K562 (cell line): ENCODE data around the gene FANCC. TPM values are rescaled to one million over a fixed set of nuclear protein-coding genes. Genes with fewer than 3 reads are reported as not detected.

Experiments
- ATAC-seq: fragments of 200-7000 bp; cut with Tn5 transposase; 3 replicates; pipeline ENCODE4 v1.9.1; 2020; ENCODE audit warnings: moderate library complexity
- BruUV-seq: library from RNA; stranded (reverse); fragments of 400-500 nt; replicated peaks from 2 replicates; lab custom pipeline; 2021; lab: Mats Ljungman, UMichigan
- CTCF ChIA-PET: fragments of 300-600 bp; formaldehyde crosslinking; extraction: SDS; loops from one replicate; lab custom pipeline; 2021; ENCODE audit warnings: low intra/inter-chr PET ratio; lab: Yijun Ruan, JAX
- POLR2A ChIA-PET: fragments of 300-600, 350-650 bp; sonication (Branson Sonifier 250); formaldehyde crosslinking; extraction: SDS; loops from one replicate; lab custom pipeline; 2021; ENCODE audit warnings: antibody characterized with exemption, inconsistent platforms; lab: Yijun Ruan, JAX
- DNase-seq, 4 experiments: peaks; one replicate each; pipeline versions ENCODE4 v3.0.0 to v3.0.0-alpha.2; 2011 to 2018; ENCODE audit warnings: low spot score in 3 of 4, mixed read lengths in 3 of 4; ENCODE audit errors: extremely low read depth in 1 of 4
- FAIRE-seq: peaks from 2 replicates; lab custom pipeline; 2011; peaks lifted over from hg19 to GRCh38; lab: Jason Lieb, UNC
- H2AFZ ChIP-seq: 2 replicates; pipeline ENCODE4 v1.6.0; 2011; ENCODE audit warnings: low read depth, low read length, control low read depth, inconsistent platforms
- H3K27ac ChIP-seq: fragments of 200-600 bp; 3 replicates; pipeline ENCODE4 v1.8.0; 2011; ENCODE audit warnings: low read depth, mild to moderate bottlenecking, control low read depth, inconsistent platforms, low read length, moderate library complexity, mixed read lengths; ENCODE audit errors: extremely low read depth
- H3K27me3 ChIP-seq, 2 experiments: fragments of 300-600 bp in 1 of 2; 2 replicates in 1 of 2; 3 replicates in 1 of 2; pipeline versions ENCODE4 v1.6.0 to v1.8.0; 2011; ENCODE audit warnings: inconsistent platforms in 2 of 2, low read length in 2 of 2, mild to moderate bottlenecking in 1 of 2, mixed read lengths in 1 of 2, moderate library complexity in 1 of 2; ENCODE audit not compliant: control insufficient read depth in 2 of 2, insufficient read depth in 2 of 2
- H3K36me3 ChIP-seq: fragments of 300-600 bp; 3 replicates; pipeline ENCODE4 v1.8.0; 2011; ENCODE audit warnings: mild to moderate bottlenecking, low read length, inconsistent platforms; ENCODE audit not compliant: control insufficient read depth, insufficient read depth
- H3K4me1 ChIP-seq, 2 experiments: fragments of 200-600 bp in 1 of 2; replicated peaks in 1 of 2; 2 replicates in 1 of 2; 3 replicates in 1 of 2; pipeline versions ENCODE4 v1.5.1 to v1.8.0; 2011; ENCODE audit warnings: inconsistent platforms in 2 of 2, low read length in 2 of 2, mild to moderate bottlenecking in 1 of 2, mixed read lengths in 1 of 2, moderate library complexity in 1 of 2; ENCODE audit not compliant: control insufficient read depth in 2 of 2, insufficient read depth in 2 of 2
- H3K4me2 ChIP-seq: 2 replicates; pipeline ENCODE4 v1.6.1; 2011; ENCODE audit warnings: low read length, control low read depth, inconsistent platforms, mixed read lengths; ENCODE audit not compliant: insufficient read depth
- H3K4me3 ChIP-seq: fragments of 200-600 bp; sonication (generic), shearing (Covaris generic); 2 replicates; pipeline ENCODE4 v1.5.1; 2016; ENCODE audit warnings: control low read depth, inconsistent platforms
- H3K79me2 ChIP-seq: fragments of 200-600 bp; 3 replicates; pipeline ENCODE4 v1.8.0; 2011; ENCODE audit warnings: low read length, inconsistent platforms; ENCODE audit not compliant: control insufficient read depth, insufficient read depth
- H3K9ac ChIP-seq, 2 experiments: 2 replicates each; pipeline versions ENCODE4 v1.6.0 to v1.6.1; 2011; ENCODE audit warnings: low read depth in 2 of 2, low read length in 2 of 2, control low read depth in 1 of 2, inconsistent platforms in 1 of 2, mild to moderate bottlenecking in 1 of 2, mixed read lengths in 1 of 2; ENCODE audit not compliant: insufficient read depth in 1 of 2
- H3K9me1 ChIP-seq: one replicate; pipeline ENCODE4 v1.6.0; 2011; ENCODE audit warnings: inconsistent platforms, mild to moderate bottlenecking, low read length, moderate library complexity; ENCODE audit not compliant: control insufficient read depth, insufficient read depth
- H3K9me3 ChIP-seq: replicated peaks from 2 replicates; pipeline ENCODE4 v1.5.1; 2011; ENCODE audit warnings: low read depth, low read length, inconsistent platforms; ENCODE audit not compliant: control insufficient read depth, insufficient read depth
- H4K20me1 ChIP-seq: replicated peaks from 2 replicates; pipeline ENCODE4 v1.6.1; 2011; ENCODE audit warnings: low read length, inconsistent platforms, mixed read lengths; ENCODE audit not compliant: control insufficient read depth, insufficient read depth
- BHLHE40 ChIP-seq: IDR thresholded peaks from 2 replicates; pipeline ENCODE4 v1.6.1; 2011; ENCODE audit warnings: low read length, improper control_type of control experiment
- CREM ChIP-seq: IDR thresholded peaks from 2 replicates; pipeline ENCODE4 v1.6.1; 2014; ENCODE audit warnings: antibody characterized with exemption, low read depth
- IFI16 ChIP-seq: fragments of 250-450 bp; sonication (Bioruptor Pico); IDR thresholded peaks from 2 replicates; pipeline ENCODE4 v2.1.2; 2022; ENCODE audit warnings: mild to moderate bottlenecking, inconsistent platforms
- USF1 ChIP-seq: sonication (generic); formaldehyde crosslinking; IDR thresholded peaks from 2 replicates; pipeline ENCODE4 v1.9.0; 2022; ENCODE audit warnings: mild to moderate bottlenecking, missing genetic modification reagents
- ZBTB49 ChIP-seq: sonication (generic); formaldehyde crosslinking; IDR thresholded peaks from 2 replicates; pipeline ENCODE4 v1.8.0; 2022; ENCODE audit warnings: missing genetic modification reagents, mild to moderate bottlenecking, borderline replicate concordance
- ZNF253 ChIP-seq: fragments of 250-450 bp; sonication (Bioruptor Pico); conservative IDR thresholded peaks from 2 replicates; pipeline ENCODE4 v1.6.1; 2021; ENCODE audit warnings: mild to moderate bottlenecking
- ZNF696 ChIP-seq: fragments of 250-450 bp; sonication (Bioruptor Pico); conservative IDR thresholded peaks from 2 replicates; pipeline ENCODE4 v1.4.0; 2020; ENCODE audit warnings: mild to moderate bottlenecking, moderate library complexity
- WGBS: fragments of 100-300 bp; shearing (Covaris generic); methylation state at CpG from one replicate; pipeline ENCODE4 v1.1.6; 2016; ENCODE audit warnings: low coverage, mixed read lengths; ENCODE audit not compliant: insufficient coverage; ENCODE audit errors: missing lambda C conversion rate; 5-methylcytosine and 5-hydroxymethylcytosine counted together
- in situ Hi-C: fragments of 300-500 bp; cut with MboI; formaldehyde crosslinking; loops from 4 replicates; pipeline ENCODE4 v1.15.0; 2018; ENCODE audit warnings: inconsistent platforms, mixed read lengths
- intact Hi-C: fragments of 100-400 bp; cut with micrococcal nuclease; formaldehyde crosslinking; loops from 2 replicates; pipeline ENCODE4 v1.14.2; 2022
- polyA plus RNA-seq, 8 experiments: library from polyadenylated mRNA; depleted of rRNA in 4 of 8; stranded (reverse) in 5 of 8; unstranded in 3 of 8; fragments of >200 nt; fragmentation: Nextera tagmentation in 2 of 8; fragmentation: Illumina TruSeq in 1 of 8; extraction: Ambion mirVana in 2 of 8; extraction: Trizol in 1 of 8; gene quantifications; 2 replicates each; pipeline versions ENCODE4 v1.2.1 to v1.2.3, GENCODE V29; 2011 to 2014; ENCODE audit warnings: inconsistent platforms in 1 of 8, missing spikeins in 1 of 8
- total RNA-seq, 7 experiments: library from RNA; depleted of rRNA in 6 of 7; stranded (reverse); fragments of >200 nt in 6 of 7; fragmentation: Illumina TruSeq in 2 of 7; extraction: Trizol in 2 of 7; gene quantifications; 2 replicates each; pipeline versions ENCODE4 v1.2.1 to v1.2.3, GENCODE V29; 2011 to 2021; ENCODE audit warnings: low replicate concordance in 1 of 7

Gene FANCC
- total and polyA plus RNA-seq, 9 of the 15 experiments (the other 6 are each of a cell fraction or from before 2014, with no cell fraction given), result 4.6 to 18.4 (median 14.2) TPM

- TF ChIP-seq USF1 (CRISPR knock-in tag) (peak; percentile 34; the same call in 1 of the 2 replicates), ZNF696 (CRISPR knock-in tag) (no peak), CREM (peak; percentile 16; the same call in 1 of the 2 replicates), BHLHE40 (no peak), ZNF253 (CRISPR knock-in tag) (no peak)
Measured at GRCh38 chr9:95188459-95188858, 129.1 kb downstream of the FANCC start (continued).

- TF ChIP-seq IFI16, result no peak
- TF ChIP-seq ZBTB49 (CRISPR knock-in tag), result no peak
- Histone ChIP-seq H3K4me1 (peaks cover 0 to 10% of the 10 kb centered on the region in 2 experiments; a peak in 3 of 5 replicates), H3K27me3 (no peaks in the 10 kb centered on the region), H4K20me1 (no peaks in the 10 kb centered on the region), H3K79me2 (no peaks in the 10 kb centered on the region), H3K4me2 (no peak overlapping the region), H3K4me3 (no peak overlapping the region), H3K27ac (no peak overlapping the region), H3K9me1 (no peaks in the 10 kb centered on the region), H2AFZ (no peak overlapping the region), H3K36me3 (0 out of 3 replicates have a peak, but pooled peaks cover 3% of the 10 kb centered on the region), H3K9me3 (no peaks in the 10 kb centered on the region), H3K9ac (no peak overlapping the region)
- intact Hi-C loops, result no loop called here
- FAIRE-seq (no peak), DNase-seq (no peak), ATAC-seq (peak; percentile 35; the same call in 1 of the 3 replicates)
- ChIA-PET CTCF (no interaction called here), POLR2A (no interaction called here)
- no TSS peak for BruUV-seq
- in situ Hi-C loops, result no loop called here
- WGBS, result 59% methylated on average over 2 of the region's 2 CpGs
Measured at GRCh38 chr9:95185956-95186355, 131.6 kb downstream of the FANCC start.
